RWPE2 (cell line): ENCODE data around the gene SPATA6L.

Source experiments
- ATAC-seq: fragments of 200-7000 bp; cut with Tn5 transposase; 3 replicates; pipeline ENCODE4 v1.9.1; 2021; ENCODE audit warnings: low read depth
- DNase-seq: peaks from one replicate; pipeline ENCODE4 v3.0.0-alpha.2; 2020; ENCODE audit warnings: low spot score
- H3K27ac ChIP-seq: fragments of 450-650 bp; 2 replicates; pipeline ENCODE4 v1.5.1; 2017; ENCODE audit warnings: mild to moderate bottlenecking; ENCODE audit not compliant: poor library complexity, severe bottlenecking
- H3K27me3 ChIP-seq: fragments of 250-450 bp; sonication (Bioruptor Pico); 2 replicates; pipeline ENCODE4 v1.5.1; 2021; ENCODE audit warnings: mild to moderate bottlenecking, moderate library complexity; ENCODE audit not compliant: insufficient read depth, poor library complexity, severe bottlenecking
- H3K36me3 ChIP-seq: fragments of 250-450 bp; sonication (Bioruptor Pico); 2 replicates; pipeline ENCODE4 v1.5.1; 2020; ENCODE audit warnings: low read depth, mild to moderate bottlenecking, moderate library complexity
- H3K4me1 ChIP-seq: fragments of 250-450 bp; sonication (Bioruptor Pico); 2 replicates; pipeline ENCODE4 v1.5.1; 2021; ENCODE audit warnings: mild to moderate bottlenecking, moderate library complexity; ENCODE audit not compliant: insufficient read depth, poor library complexity, severe bottlenecking
- H3K4me3 ChIP-seq: fragments of 250-450 bp; sonication (Bioruptor Pico); 2 replicates; pipeline ENCODE4 v1.5.1; 2021; ENCODE audit warnings: mild to moderate bottlenecking, moderate library complexity; ENCODE audit not compliant: severe bottlenecking
- H3K9me3 ChIP-seq: fragments of 250-450 bp; sonication (Bioruptor Pico); 2 replicates; pipeline ENCODE4 v1.5.1; 2021; ENCODE audit warnings: mild to moderate bottlenecking, moderate library complexity; ENCODE audit not compliant: severe bottlenecking
- TF ChIP-seq, protein P1 (sequence below): fragments of 450-650 bp; IDR thresholded peaks from one replicate; pipeline ENCODE4 v1.5.1; 2017; ENCODE audit warnings: mild to moderate bottlenecking, moderate library complexity; ENCODE audit not compliant: poor library complexity, severe bottlenecking

Gene SPATA6L

DNA sequence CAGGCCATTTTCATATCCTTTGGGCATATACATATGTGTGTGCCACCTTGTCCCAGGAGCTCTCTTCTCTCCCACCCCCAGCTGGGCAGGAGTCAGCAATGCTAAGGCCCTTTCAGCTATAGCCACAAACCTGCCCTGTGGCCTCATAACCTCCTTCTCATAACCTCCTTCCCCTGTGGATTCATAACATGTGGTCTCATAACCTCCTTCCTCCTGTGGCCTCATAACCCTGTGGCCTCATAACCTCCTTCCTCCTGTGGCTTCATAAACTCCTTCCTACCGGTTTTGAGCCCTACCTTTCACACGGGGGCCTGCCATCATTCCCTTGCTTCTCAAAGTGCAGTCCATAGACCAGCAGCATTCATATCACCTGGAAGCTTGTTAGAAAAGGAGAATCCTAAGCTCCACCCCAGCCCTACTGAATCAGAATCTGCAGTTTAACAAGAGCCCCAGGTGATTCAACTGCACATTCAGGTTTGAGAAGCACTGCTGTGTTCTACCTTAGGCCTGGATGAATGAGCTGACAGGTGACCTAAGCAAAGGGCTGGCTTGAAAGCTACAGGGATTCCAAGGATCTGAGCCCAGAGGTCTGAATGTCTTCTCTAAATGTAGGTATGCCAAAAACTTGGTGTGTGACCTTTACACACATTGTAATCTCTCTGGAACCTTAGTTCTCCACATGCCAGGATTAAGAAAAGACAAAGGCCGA is 46.1 kb downstream of the SPATA6L start:
- ATAC-seq (no peak), DNase-seq (no peak)
- no peak overlapping the region for H3K27ac ChIP-seq
- H3K4me1 ChIP-seq = no peaks in the 10 kb centered on the region
- TF ChIP-seq, protein P1, sequence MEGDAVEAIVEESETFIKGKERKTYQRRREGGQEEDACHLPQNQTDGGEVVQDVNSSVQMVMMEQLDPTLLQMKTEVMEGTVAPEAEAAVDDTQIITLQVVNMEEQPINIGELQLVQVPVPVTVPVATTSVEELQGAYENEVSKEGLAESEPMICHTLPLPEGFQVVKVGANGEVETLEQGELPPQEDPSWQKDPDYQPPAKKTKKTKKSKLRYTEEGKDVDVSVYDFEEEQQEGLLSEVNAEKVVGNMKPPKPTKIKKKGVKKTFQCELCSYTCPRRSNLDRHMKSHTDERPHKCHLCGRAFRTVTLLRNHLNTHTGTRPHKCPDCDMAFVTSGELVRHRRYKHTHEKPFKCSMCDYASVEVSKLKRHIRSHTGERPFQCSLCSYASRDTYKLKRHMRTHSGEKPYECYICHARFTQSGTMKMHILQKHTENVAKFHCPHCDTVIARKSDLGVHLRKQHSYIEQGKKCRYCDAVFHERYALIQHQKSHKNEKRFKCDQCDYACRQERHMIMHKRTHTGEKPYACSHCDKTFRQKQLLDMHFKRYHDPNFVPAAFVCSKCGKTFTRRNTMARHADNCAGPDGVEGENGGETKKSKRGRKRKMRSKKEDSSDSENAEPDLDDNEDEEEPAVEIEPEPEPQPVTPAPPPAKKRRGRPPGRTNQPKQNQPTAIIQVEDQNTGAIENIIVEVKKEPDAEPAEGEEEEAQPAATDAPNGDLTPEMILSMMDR = no peak
- no peak overlapping the region for H3K4me3 ChIP-seq
- H3K27me3 ChIP-seq = no peaks in the 10 kb centered on the region
- no peaks in the 10 kb centered on the region for H3K36me3 ChIP-seq
- no peaks in the 10 kb centered on the region for H3K9me3 ChIP-seq

DNA sequence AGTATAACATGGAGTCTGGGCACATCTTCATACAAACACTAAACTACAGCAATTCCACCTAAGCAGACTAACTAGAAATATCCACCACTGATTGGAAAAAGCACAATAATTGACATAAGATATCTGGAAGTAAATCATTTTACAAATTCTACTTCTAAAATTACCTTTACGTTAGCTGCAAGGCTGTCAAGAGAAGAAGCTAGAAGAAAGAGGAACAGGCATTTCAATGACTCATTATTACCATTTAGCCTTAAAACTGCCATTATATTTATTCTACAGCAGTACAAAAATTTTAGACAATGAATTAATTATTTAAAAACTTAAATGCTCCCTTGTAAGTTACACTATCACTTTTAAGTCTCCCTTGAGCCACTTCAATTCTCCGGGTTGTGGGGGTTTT is 47.6 kb downstream of the SPATA6L start:
- H3K27ac ChIP-seq = no peak overlapping the region
- TF ChIP-seq, protein P1 = no peak
- ATAC-seq = no peak

GRCh38 chr9:4617752-4618151 is 48.5 kb downstream of the SPATA6L start:
- Histone ChIP-seq H3K27me3 (no peaks in the 10 kb centered on the region), H3K4me1 (no peaks in the 10 kb centered on the region), H3K4me3 (no peak overlapping the region), H3K36me3 (no peaks in the 10 kb centered on the region), H3K9me3 (no peaks in the 10 kb centered on the region), H3K27ac (no peak overlapping the region)
- TF ChIP-seq, protein P1 = no peak
- no peak for DNase-seq
- ATAC-seq = no peak

More for the DNA sequence above, 47.6 kb downstream of the SPATA6L start:
- Histone ChIP-seq H3K4me1 (no peaks in the 10 kb centered on the region), H3K27me3 (no peaks in the 10 kb centered on the region), H3K4me3 (no peak overlapping the region), H3K9me3 (no peaks in the 10 kb centered on the region), H3K36me3 (no peaks in the 10 kb centered on the region)
- no peak for DNase-seq

DNA sequence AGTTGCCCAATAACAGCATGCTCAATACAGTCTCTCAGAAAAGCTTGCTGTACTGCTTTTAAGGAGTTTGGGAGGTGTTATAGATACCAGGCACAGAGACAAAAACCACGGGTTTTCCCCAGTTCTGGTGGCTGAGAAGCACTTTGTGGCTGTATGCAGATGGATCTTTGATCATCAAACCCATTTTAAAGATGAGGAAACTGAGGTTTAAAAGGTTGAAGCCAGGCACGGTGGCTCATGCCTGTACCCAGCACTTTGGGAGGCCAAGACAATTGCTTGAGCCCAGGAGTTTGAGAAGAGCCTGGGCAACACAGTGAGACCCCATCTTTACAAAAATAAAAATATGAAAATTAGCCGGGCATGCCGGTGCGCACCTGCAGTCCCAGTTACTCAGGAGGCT is 50.5 kb downstream of the SPATA6L start:
- Histone ChIP-seq H3K36me3 (no peaks in the 10 kb centered on the region), H3K4me3 (no peak overlapping the region), H3K9me3 (no peaks in the 10 kb centered on the region), H3K27ac (no peak overlapping the region), H3K27me3 (no peaks in the 10 kb centered on the region), H3K4me1 (no peaks in the 10 kb centered on the region)
- TF ChIP-seq, protein P1 = no peak
- DNase-seq (no peak), ATAC-seq (no peak)

DNA sequence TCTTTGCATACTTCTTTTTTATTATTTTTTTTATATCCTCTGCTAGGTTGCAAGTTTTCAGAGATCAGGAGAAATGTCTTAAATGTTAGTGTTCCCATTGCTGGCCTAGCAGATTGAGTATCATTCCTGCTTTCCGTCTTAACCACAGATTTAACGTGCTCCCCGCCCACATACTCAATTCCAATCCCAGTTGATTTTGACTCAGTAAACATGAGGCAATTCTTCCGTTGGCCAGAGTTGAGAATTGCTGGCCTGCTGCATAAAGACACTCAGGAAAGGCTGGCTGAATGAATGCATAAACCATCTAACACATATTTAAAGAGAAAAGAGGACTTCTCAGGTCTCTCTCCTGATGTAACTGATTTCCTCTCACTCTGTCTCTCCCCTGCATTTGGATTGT is 51.0 kb downstream of the SPATA6L start:
- TF ChIP-seq, protein P1 = no peak
- no peak overlapping the region for H3K27ac ChIP-seq
- DNase-seq = no peak

More for the DNA sequence above, 51.0 kb downstream of the SPATA6L start:
- no peaks in the 10 kb centered on the region for H3K4me1 ChIP-seq
- H3K4me3 ChIP-seq = no peak overlapping the region
- H3K36me3 ChIP-seq = no peaks in the 10 kb centered on the region
- no peak for ATAC-seq
- no peaks in the 10 kb centered on the region for H3K27me3 ChIP-seq
- H3K9me3 ChIP-seq = no peaks in the 10 kb centered on the region
